CD4-positive, alpha-beta T cell treated with Interleukin-6 at 100 ng/mL for 8 hours (primary cell): Measurements from ENCODE around the gene COIL.
A peak's percentile ranks its signal among the peaks of the same experiment; 100 is the strongest.

Experiments used
- DNase-seq: peaks from one replicate; pipeline ENCODE4 v3.0.0-alpha.2; 2020; ENCODE audit warnings: mixed read lengths, low spot score

Gene COIL

DNA sequence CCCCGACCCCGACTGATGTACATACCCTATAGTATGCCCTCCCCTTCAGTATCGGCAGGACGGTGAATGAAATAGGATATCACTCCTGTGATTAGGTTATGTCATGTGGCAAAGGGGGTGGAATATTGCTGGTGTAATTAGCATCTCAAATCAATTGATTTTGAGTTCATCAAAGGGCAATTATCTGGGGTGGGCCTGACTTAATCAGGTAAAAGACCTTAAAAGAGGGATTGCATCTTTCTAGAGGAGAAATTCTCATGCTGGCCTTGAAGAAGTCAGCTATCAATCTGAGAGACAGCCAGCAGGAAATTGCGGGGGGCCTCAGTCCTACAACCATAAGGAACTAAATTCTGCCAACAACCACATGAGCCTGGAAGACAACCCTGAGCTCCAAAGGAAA lies 57.3 kb downstream of the COIL start:
- no peak for DNase-seq

- DNase-seq, result no peak
Observed at GRCh38 chr17:56902348-56902747, 58.5 kb downstream of the COIL start.

GRCh38 chr17:56899403-56899802 lies 61.4 kb downstream of the COIL start:
- no peak for DNase-seq

GRCh38 chr17:56898874-56899273 lies 62.0 kb downstream of the COIL start:
- DNase-seq, result no peak

DNA sequence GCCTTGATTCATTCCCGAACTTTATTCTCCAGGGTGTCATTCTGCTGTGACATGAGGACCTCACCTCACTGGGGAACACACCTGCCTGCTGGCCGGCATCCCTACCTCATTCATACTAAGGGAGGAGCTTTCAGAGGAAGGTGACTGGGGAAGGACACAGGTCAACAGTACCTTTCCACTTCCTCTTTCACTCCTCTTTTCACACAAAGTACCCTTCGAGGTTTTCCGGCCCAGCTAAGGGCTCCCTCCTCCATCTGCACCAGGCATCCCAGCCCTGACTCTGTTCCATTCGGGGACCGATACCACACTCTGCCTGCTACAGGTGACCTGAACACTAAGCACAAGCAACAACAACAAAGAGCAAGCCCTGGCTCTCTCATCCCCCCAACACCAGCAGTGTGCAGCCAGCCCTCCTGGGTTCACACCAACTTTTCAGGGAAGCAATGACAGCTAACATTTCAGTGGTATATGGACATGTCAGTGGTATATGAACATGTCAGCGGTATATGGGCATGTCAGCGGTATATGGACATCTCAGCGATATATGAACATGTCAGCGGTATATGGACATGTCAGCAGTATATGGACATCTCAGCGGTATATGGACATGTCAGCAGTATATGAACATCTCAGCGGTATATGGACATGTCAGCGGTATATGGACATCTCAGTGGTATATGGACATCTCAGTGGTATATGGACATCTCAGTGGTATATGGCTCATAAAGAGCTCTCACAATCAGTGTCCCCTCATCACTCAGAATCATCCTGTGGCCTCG lies 63.0 kb downstream of the COIL start:
- DNase-seq, result no peak

DNA sequence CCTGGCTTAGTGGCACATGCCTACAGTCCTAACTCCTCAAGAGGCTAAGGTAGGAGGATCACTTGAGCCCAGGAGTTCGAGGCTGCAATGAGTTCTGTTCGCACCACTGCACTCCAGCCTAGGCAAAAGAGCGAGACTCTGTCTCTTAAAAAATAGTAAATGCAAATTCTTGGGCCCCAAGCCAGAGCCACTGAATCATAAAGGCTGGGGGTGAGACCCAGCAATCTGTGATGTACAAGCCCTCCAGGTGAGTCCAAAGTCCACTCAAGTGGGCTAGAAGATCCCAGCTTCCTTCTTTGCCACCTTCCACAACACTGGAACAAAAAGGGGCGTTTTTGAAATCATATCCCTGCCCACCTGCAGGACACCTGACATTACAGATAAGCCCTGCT lies 63.9 kb downstream of the COIL start:
- no peak for DNase-seq

DNA sequence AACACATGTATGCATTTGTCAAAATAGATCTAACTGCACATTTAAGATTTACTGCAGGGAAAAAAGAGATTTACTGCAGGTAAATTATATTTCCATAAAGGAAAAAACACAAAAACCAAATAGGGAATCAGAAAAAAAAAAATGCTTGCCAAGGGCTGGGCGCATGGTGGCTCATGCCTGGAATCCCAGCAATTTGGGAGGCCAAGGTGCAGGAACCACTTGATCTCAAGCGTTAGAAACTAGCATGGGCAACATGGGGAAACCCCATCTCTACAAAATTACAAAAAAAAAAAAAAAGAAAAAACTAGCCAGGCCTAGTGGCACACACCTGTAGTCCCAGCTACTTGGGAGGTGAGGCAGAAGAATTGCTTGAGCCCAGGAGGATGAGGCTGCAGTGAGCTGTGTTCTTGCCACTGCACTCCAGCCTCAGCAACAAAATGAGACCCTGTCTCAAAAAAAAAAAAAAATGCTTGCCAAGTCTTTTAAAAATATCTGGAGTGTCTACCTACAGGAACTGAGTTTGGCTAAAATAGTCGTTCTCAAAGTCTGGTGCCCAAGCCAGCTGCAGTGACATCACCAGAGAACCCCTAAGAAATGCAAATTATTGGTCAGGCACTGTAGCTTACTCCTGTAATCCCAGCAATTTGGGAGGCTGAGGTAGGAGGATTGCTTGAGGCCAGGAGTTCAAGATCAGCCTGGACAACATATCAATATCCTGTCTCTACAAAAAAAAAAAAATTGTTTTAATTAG lies 64.5 kb downstream of the COIL start:
- no peak for DNase-seq

- DNase-seq, result no peak
Observed at GRCh38 chr17:56894859-56895455, 65.9 kb downstream of the COIL start.

GRCh38 chr17:56893503-56893902 lies 67.3 kb downstream of the COIL start:
- no peak for DNase-seq

GRCh38 chr17:56892333-56892732 lies 68.5 kb downstream of the COIL start:
- DNase-seq, result no peak

- peak; percentile 34 for DNase-seq
Observed at GRCh38 chr17:56891751-56892150, 69.1 kb downstream of the COIL start.

DNA sequence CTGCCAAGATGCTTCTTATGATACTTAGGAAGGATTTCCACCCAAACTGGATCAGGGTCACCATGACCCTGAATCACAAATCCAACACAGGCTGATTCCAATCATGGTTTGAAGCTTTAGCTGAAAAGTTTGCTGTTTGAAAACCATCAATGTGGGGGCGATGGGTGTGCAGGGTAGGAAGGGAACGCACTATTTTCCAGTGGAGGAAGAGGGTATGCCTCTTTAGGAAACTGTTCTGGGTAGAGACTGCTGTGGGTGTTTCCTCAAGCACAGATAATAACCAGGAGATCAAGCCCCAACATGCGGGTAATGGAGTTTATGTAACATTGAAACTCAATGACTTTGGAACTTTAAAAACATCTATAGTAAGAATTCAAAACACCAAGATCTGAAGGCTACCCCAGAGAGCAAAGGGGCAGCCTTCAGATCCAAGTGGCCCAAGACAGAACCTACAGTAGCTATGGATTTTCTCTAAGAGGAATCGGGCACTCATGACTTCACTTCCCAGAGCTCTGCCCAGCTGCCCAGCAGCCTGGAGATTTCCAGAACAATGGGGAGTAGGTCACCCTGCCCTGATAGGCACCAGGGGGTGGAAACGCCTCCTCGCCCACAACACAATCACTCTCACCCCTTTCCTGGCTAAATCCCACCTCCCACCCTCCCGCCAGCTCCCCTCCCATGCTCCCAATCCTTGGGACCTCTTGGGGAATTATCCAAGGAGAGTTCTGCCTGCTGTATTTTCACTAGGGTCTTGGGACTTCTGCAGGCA lies 69.8 kb downstream of the COIL start:
- DNase-seq, result no peak

DNA sequence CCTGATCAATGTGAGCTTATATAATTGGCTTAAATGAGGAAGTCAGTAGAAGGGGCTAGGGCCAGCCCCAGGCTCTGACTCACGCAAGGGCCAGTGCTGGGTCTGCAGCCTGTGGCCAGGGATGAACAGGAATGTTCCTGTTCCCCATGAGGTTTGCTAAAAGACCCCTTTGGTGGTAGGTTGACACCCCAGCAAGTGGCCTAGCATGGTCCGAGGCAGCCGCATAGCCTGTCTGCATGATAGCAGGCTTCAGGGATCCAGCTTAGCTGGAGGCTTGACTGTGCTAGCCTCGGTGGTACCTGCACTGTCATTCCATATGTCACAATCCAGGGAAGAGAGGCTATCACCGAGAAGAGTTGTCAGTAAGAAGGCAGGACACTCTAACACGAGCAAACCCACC lies 70.5 kb downstream of the COIL start:
- no peak for DNase-seq
